Measurements from ENCODE around the gene DIP2C.
"Not testable (repeated sequence)": the region's sequence is repeated elsewhere in the genome, so short reads cannot be mapped to it uniquely, and the experiment has no call there.

DIP2C gene

GRCh38 chr10:354901-355617 is 334.4 kb downstream of the DIP2C start:
- no peak for DNase-seq (ENCODE audit: low read depth in 3 of 3)

DNA sequence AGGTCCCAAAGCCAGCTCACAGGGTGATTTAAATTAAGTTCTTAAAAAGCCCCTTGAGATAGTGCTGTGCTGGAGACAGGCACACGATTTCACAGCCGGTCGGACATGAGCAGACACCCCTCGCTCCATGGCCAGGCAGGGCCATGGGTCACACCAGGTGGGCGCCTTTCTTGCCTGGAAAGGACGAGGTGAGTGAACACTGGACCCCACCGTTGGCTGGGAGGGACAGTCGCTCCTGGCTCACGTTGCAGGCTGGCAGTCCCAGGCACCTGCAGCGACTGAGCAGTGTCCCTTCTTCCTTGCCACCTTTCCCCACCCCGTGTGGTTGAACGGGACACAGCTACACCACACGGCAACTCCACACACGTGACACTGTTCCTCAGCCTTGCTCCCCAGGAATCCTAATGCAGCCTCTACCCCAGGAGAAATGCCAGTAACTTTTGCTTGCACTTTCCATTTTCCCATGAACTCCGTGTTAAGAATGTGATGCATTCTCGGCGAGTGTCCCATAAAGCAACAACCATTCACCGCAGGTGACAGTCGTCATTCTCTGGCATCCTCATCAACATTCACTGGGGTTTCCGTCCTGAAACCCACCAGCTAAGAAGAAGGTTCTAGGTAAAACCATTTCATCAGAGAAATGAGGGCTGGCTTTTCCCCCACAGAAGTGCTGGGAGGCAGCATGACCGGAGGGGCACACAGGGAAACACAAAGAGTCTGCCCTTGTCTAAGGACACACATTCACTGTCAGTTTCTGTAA is 336.8 kb downstream of the DIP2C start:
- no peak for DNase-seq (ENCODE audit: low read depth in 3 of 3)

- no peak for DNase-seq (ENCODE audit: low read depth in 3 of 3)
Observed at GRCh38 chr10:351770-352334, 337.6 kb downstream of the DIP2C start.

- DNase-seq (ENCODE audit: low read depth in 3 of 3): no peak
Observed at GRCh38 chr10:350981-351501, 338.4 kb downstream of the DIP2C start.

DNA sequence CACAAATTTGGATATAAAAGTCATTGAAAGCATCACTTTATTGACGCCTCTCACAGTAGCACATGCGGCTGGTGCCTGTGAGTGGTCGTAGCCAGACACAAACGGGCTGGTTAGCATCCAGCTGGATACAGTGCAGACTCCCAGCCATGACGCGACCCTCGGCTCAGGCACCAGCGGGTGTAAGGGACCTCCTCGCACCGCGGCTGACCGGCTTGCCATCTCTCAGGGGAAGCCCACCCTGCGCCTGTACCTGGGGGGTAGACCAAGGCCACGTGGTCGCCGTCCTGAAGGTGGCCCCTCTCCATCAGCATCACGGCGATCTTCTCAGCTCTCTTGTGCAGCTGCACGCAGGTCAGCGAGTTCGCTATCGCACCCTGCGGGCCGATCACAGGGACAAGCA is 340.4 kb downstream of the DIP2C start:
- DNase-seq (ENCODE audit: low read depth in 3 of 3): no peak

DNA sequence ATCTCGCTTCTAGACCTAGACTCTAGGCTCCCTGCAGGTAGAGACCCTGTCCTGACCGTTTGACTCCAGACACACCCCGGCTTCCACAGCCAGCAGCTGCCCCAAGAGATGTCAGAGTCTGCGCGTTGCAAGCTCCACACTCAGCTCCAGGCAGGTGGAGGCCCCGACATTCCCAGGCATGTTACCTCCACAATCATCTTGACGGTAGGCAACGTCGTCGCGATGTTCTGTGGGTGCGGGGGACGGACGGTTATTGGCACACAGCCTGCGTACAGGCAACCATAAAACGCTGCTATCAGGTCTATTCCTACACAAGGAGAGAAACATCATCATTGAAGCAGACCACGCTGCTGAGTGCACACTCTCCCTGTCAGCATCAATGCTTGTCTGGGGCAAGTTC is 341.0 kb downstream of the DIP2C start:
- DNase-seq (ENCODE audit: low read depth in 3 of 3): no peak

DNA sequence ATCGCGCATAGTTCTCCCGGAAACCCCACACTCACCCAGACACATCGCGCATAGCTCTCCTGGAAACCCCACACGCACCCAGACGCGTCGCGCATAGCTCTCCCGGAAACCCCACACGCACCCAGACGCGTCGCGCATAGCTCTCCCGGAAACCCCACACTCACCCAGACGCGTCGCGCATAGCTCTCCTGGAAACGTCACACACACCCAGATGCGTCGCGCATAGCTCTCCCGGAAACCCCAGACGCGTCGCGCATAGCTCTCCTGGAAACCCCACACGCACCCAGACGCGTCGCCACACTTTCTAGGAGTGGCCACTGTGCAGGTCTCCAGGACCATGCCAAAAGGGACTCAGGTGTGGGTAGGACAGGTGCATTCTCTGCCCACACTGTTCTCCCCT is 341.7 kb downstream of the DIP2C start:
- not testable (repeated sequence) for DNase-seq (ENCODE audit: low read depth in 3 of 3)

DNA sequence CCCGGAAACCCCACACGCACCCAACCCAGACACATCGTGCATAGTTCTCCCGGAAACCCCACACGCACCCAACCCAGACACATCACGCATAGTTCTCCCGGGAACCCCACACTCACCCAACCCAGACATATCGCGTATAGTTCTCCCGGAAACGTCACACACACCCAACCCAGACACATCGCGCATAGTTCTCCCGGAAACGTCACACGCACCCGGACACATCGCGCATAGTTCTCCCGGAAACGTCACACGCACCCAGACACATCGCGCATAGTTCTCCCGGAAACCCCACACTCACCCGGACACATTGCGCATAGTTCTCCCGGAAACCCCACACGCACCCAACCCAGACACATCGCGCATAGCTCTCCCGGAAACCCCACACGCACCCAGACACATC is 342.3 kb downstream of the DIP2C start:
- DNase-seq (ENCODE audit: low read depth in 3 of 3): not testable (repeated sequence)

- DNase-seq (ENCODE audit: low read depth in 3 of 3): no peak
Observed at GRCh38 chr10:344582-345200, 344.8 kb downstream of the DIP2C start.

DNA sequence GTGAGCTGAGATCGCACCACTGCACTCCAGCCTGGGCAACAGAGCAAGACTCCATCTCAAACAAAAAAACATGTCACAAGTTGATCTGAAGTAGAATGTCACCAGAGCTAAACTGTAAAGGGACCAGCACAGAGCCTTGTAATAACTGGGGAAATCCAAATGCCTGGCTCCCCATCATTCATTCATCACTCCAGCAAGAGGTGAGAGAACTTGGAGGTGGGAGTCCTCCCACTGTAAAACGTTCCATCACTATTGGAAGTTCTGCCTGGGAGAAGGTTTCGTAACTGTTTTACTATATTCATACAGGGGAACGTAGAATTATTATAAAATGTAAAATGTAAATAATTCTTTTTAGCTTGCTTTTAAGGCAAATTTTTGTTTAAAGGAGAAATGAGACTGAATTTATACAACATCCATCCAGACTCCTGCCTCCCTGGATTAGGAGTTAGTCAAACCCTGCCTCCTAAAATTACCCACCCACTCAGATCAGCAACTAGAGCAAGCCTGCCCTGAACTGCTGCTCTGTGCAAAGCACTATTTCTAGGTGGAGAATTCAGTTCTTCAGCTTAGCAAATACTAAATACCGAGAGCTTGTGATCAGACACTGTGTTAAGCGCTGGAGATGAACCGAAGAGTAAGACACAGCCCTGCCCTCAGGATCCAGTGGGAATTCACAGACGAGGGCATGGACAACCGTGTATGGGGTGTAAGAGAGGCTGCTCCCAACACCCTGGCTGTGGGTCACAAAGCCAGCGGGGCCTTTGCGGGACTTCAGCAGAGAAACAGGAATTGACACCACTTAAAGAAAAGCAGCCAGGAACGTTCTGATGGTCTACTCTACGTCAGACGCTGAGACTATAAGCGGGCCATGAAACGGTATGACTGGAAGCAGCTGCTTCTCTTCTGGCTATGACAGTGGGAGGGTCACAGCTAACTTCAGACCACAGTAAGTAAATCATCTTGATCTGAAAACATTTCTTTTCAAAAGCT is 345.9 kb downstream of the DIP2C start:
- no peak for DNase-seq (ENCODE audit: low read depth in 3 of 3)

DNA sequence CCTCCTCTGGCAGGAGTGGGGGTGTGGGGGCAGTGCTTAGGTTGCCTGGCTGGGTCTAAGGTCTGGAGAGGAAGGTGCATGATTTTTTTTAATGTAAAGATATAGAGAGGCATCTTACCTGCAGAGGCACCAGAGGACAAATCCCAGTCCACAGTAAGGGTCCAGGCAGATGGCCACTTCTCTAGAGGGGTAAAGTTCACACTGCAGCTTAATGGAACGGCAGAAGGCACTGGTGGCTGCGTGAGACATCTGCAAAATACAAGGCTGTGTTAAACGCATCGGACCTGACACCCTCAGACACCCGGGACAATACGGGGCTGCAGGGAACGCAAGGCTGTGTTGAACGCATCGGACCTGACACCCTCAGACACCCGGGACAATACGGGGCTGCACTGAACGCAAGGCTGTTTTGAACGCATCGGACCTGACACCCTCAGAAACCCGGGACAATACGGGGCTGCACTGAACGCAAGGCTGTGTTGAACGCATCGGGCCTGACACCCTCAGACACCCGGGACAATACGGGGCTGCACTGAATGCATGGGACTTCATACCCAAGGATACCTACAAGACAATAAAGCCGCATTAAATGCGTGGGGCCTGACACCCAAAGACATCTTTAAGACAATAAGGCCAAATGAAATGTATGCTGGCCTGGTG is 348.3 kb downstream of the DIP2C start:
- DNase-seq (ENCODE audit: low read depth in 3 of 3): no peak

GRCh38 chr10:340646-341045 is 348.8 kb downstream of the DIP2C start:
- no peak for DNase-seq (ENCODE audit: low read depth in 3 of 3)

GRCh38 chr10:339038-339391 is 350.5 kb downstream of the DIP2C start:
- no peak for DNase-seq (ENCODE audit: low read depth in 3 of 3)

- DNase-seq (ENCODE audit: low read depth in 3 of 3): no peak
Observed at GRCh38 chr10:338171-339037, 351.1 kb downstream of the DIP2C start.

DNA sequence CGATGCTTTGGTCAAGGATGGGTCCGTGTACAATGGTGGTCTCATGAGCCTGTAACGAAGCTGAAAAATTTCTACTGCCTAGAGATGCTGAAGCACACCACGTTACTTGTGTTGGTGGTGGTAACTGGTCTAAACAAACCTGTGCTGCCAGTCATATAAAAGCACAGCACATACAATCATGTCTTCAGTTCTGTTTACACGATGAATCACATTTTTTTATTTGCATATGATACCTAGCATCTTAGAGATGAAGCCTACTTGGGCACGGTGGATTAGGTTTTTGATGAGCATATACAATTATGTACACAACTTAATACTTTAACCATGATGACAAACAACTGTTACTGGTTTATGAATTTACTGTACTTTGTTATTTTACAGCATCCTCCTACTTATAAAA is 353.2 kb downstream of the DIP2C start:
- no peak for DNase-seq (ENCODE audit: low read depth in 3 of 3)

- DNase-seq (ENCODE audit: low read depth in 3 of 3): no peak
Observed at GRCh38 chr10:335151-335800, 354.2 kb downstream of the DIP2C start.

DNA sequence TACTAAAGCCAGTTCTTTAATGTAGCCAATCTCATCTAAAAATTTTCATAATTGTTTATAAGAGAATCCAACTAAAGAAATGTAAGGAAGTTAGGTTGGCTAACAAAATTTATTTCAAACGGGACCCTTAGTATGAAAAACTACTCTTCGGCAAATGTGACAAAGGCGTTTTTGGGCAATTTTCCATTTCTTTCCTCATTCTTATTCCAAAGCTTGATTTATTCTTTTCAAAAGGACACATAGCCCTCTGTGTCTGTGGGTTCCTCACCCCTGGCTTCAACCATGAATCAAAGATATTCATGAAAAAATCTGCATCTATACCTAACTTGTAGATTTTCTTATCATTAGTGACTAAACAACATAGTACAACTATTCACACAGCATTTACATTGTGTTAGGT is 358.3 kb downstream of the DIP2C start:
- DNase-seq (ENCODE audit: low read depth in 3 of 3): no peak

GRCh38 chr10:329361-330099 is 359.9 kb downstream of the DIP2C start:
- DNase-seq (ENCODE audit: low read depth in 3 of 3): peak in 1 of 3 experiments; percentile 20

Data from stimulated activated CD4-positive, alpha-beta T cell treated with anti-CD3 and anti-CD28 coated beads, TNF-alpha, amount 100 ng/mL, for 24 hours (primary cell).